GM13976 (cell line): ENCODE results near the gene FABP7.

Experiments used
- DNase-seq: peaks from one replicate; pipeline ENCODE4 v3.0.0; 2012; ENCODE audit warnings: low spot score
- CTCF ChIP-seq: IDR thresholded peaks from 2 replicates; pipeline ENCODE4 v1.5.1; 2012; ENCODE audit warnings: borderline replicate concordance, mild to moderate bottlenecking; ENCODE audit not compliant: insufficient read depth; ENCODE audit errors: extremely low read depth, missing control alignments, control extremely low read depth
- in situ Hi-C: fragments of 300-500 bp; cut with MboI; formaldehyde crosslinking; loops from one replicate; pipeline ENCODE4 v1.12.0; 2022; ENCODE audit warnings: low sequenced_read_pairs, mixed read lengths, inconsistent platforms; ENCODE audit not compliant: unreplicated experiment

Gene FABP7

DNA sequence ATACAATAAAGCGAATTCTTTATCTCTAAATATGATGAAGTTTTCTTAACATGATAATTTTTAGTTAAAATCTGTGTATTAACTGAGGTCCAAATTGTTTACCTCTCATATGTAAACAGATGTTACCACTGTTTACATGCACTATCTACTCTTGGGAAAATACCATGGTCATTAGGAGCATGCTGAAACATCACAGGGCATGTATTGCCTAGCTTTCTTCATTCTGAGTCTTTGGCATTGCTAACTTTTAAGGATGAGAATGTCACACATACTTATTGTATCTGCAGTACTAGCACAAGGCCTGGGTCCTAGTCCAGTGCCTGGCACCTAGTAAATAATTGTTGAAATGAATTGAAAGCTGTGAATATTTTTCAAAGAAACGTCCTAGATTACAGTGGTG, 30.2 kb downstream of the FABP7 start:
- no peak for TF ChIP-seq CTCF
- DNase-seq, result no peak
- in situ Hi-C loops, result no loop called here

- in situ Hi-C loops, result no loop called here
- TF ChIP-seq CTCF, result no peak
- no peak for DNase-seq
Measured at GRCh38 chr6:122810189-122810588, 30.7 kb downstream of the FABP7 start.

- TF ChIP-seq CTCF, result no peak
- in situ Hi-C loops, result no loop called here
- no peak for DNase-seq
Measured at GRCh38 chr6:122817358-122817757, 37.8 kb downstream of the FABP7 start.

DNA sequence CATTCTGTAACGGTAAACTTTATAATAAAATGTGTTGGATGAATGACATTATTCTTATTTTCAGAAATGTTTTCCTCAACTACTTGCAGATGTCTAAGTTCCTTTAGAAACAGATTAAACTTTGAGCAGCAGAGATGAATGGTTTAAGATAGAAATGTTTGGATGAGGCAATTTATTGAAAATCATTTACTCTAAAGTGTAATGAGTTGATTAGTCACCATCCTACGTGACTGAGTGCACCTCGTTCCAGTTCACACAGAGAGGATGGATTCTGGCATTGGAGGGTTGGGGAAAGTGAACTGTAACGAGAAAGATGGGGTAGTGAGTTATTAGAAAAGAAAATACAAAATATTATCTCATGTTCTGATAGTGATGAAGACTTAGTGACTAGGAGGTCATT, 38.2 kb downstream of the FABP7 start:
- no peak for TF ChIP-seq CTCF
- in situ Hi-C loops, result no loop called here
- no peak for DNase-seq

GRCh38 chr6:122818866-122819265, 39.4 kb downstream of the FABP7 start:
- in situ Hi-C loops, result no loop called here
- DNase-seq, result no peak
- no peak for TF ChIP-seq CTCF

DNA sequence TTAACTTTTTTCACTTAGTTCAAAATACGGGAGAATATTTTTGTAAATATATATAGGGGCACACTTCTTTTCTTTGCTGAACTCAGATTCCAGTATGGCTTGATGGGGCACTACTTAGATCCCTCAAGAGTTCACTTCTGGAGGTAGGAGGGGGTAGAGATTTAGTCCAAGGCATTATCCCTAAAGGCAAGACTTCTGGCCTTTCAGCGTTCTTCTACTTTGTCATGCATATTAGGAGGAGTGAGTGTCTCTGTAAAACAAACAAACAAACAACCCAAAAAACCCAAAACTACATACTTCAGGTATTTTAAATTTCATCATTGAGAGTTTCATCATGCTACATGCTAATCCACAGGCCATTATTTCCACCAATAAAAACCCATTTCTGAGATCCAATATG, 41.6 kb downstream of the FABP7 start:
- in situ Hi-C loops, result no loop called here
- no peak for TF ChIP-seq CTCF
- no peak for DNase-seq

GRCh38 chr6:122825163-122825562, 45.6 kb downstream of the FABP7 start:
- in situ Hi-C loops, result no loop called here
- no peak for DNase-seq
- no peak for TF ChIP-seq CTCF
